GM19468 (cell line): ENCODE data around the gene SERINC2.
"Not testable (repeated sequence)": the region's sequence is repeated elsewhere in the genome, so short reads cannot be mapped to it uniquely, and the experiment has no call there.

ENCODE experiments used
- ATAC-seq: cut with Tn5 transposase; IDR thresholded peaks from one replicate; pipeline ENCODE4 v1.9.1; 2021; ENCODE audit warnings: mild to moderate bottlenecking, moderate library complexity, moderate number of reproducible peaks; ENCODE audit not compliant: unreplicated experiment; ENCODE audit errors: extremely low read depth

Gene SERINC2

GRCh38 chr1:31431351-31432257, 18.6 kb downstream of the SERINC2 start:
- not testable (repeated sequence) for ATAC-seq

DNA sequence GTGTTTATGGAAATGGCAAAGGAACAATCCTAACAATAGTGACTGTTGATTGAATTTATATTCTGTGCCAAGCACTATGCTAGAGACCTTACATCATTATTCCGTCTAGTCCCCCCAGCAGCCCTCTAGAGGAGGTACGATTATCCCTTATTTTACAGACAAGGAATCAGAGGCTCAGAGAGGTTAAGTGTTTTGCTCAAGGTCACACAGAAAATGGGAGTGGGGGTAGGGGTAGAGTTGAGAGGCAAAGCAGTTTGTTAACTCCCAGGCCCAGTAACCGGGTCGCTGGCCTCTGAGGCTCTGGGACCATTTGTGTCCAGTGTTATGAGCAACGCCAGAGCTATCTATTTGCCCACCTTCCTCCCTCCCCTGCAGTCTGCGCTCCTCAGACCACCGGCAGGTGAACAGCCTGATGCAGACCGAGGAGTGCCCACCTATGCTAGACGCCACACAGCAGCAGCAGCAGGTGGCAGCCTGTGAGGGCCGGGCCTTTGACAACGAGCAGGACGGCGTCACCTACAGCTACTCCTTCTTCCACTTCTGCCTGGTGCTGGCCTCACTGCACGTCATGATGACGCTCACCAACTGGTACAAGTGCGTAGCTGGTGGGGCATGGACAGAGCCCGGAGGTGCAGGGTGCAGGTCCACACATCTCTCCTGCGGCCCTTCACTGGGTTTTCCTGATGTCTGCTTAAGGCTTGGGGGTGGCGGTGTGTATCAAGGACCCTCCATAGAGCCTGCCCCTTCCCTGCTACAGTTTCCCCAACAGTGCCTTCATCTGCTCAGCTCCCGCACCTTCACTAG, 19.8 kb downstream of the SERINC2 start:
- no peak for ATAC-seq

GRCh38 chr1:31433396-31433930, 20.4 kb downstream of the SERINC2 start:
- ATAC-seq = no peak

DNA sequence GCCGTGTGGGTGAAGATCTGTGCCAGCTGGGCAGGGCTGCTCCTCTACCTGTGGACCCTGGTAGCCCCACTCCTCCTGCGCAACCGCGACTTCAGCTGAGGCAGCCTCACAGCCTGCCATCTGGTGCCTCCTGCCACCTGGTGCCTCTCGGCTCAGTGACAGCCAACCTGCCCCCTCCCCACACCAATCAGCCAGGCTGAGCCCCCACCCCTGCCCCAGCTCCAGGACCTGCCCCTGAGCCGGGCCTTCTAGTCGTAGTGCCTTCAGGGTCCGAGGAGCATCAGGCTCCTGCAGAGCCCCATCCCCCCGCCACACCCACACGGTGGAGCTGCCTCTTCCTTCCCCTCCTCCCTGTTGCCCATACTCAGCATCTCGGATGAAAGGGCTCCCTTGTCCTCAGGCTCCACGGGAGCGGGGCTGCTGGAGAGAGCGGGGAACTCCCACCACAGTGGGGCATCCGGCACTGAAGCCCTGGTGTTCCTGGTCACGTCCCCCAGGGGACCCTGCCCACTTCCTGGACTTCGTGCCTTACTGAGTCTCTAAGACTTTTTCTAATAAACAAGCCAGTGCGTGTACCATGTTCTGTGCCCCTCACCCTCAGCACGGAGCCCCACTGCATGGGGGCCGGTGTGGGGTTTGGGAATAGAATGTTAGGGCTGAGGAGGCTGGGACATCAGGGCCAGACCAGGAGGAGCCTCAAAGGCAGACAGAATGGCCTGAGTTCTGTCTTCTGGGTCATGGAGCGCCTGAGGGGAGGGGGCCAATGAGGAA, 21.3 kb downstream of the SERINC2 start:
- ATAC-seq = no peak

GRCh38 chr1:31434979-31435378, 22.0 kb downstream of the SERINC2 start:
- no peak for ATAC-seq

- no peak for ATAC-seq
These were observed 22.7 kb downstream of the SERINC2 start for GRCh38 chr1:31435471-31436409.

DNA sequence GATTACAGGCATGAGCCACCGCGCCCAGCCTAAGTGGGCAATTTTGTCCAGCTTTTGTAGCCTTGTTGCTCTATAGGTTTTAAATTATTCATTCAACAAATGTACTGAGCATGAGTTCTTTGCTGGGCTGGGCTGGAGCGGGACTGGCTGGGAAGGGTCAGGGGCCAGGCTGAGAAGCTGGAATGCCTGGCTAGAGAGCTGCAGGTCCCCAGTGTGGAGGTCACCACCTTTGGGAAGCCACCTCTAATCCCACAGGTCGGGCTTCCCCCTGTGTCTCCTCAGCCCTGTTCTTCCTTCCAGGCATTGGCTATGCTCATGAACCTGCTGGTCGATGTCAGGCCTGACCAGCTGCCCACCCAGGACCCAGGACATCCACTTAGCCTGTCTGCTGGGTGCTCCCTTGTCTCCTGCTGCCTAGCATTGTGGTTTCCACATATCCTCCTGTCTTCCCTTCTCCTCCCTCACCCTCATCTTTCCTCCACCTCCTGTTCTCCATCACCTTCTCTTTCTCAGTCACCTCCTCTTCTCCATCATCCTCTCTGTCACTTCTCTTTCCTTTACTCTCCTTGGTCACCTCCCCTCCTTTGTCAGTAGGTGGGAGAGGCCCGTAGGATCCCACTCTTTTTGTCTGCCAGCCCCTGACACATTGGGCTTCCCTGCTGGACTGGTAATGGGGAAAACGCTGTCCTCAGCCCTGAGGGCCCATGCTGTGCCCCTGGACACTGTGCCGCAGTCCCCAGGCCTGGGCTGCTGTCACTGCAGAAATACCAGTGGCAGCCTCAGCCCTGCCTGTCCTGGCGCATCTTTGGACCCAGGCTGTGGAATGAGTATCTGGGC, 23.8 kb downstream of the SERINC2 start:
- ATAC-seq = no peak

DNA sequence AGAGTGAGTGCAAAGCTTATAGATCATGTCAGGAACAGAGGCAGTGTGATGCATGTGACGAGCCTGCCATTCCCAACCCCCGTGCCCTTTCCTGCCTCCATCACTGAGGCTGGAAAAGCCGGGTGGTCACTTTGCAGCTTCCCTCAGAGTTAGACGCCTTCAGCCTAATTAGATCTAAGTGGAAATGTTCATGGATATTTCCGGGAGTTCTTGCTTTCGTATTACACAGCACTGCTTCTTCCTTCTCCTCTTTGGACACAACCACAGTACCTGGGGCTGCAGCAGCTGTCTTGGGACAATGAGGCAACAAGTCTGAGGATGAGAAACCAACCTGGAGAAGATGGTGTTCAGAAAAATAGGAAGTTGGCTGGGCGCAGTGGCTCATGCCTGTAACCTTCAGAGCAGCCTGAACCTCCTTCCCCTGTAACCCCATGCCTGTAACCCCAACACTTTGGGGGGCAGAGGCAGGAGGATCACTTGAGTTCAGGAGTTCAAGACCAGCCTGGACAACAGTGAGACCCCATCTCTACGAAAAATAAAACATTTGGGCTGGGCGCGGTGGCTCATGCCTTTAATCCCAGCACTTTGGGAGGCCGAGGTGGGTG, 24.5 kb downstream of the SERINC2 start:
- ATAC-seq = no peak

DNA sequence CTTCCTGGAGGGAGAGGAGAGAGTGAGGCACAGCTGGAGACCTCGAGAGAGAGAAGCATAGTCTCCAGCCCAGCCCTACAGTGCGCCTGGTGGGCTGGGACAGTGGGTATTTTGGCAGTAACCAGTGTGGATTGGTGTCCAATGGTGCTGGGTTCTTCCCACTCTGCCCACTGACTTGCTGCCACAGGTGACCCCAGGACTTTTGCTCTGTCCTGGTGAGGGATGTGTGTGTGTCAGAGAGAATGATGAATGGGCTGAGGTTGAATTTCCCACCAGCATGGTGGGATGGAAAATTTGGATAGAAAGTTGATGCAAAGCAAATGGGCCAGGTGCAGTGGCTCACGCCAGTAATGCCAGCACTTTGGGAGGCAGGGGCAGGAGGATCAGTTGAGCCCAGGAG, 26.3 kb downstream of the SERINC2 start:
- ATAC-seq = no peak

GRCh38 chr1:31441073-31441472, 28.1 kb downstream of the SERINC2 start:
- no peak for ATAC-seq

- ATAC-seq = no peak
These were observed 28.5 kb downstream of the SERINC2 start for GRCh38 chr1:31441558-31441957.

DNA sequence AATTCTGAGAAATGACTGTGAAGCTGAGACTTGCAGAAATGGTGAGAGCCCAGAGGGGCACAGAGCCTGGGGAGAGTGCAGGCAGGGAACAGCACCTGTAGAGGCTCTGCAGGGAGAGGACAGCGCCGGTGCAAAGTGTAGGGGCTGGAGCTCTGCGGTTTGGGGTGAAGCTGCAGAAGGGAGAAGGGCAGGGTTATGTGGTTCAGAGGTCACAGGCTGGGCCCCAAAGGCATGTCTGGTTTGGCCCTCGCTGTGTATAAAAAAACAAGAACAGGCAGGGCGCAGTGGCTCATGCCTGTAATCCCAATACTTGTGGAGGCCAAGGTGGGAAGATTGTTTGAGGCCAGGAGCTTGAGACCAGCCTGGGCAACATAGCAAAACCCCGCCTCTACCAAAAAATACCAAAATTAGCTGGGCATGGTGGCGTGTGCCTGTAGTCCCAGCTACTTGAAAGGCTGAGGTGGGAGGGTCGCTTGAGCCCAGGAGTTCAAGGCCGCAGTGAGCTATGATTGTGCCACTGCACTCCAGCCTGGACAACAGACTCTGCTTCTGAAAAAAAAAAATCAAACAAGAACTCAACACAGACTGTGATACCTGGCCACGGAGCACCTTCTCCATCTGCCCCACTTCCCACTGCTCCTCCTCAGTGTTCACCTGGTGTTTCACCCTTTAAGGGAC, 29.1 kb downstream of the SERINC2 start:
- no peak for ATAC-seq

GRCh38 chr1:31442648-31442994, 29.6 kb downstream of the SERINC2 start:
- ATAC-seq = no peak

GRCh38 chr1:31443673-31444072, 30.7 kb downstream of the SERINC2 start:
- ATAC-seq = no peak

- no peak for ATAC-seq
These were observed 31.9 kb downstream of the SERINC2 start for GRCh38 chr1:31444725-31445448.

GRCh38 chr1:31445951-31446350, 32.9 kb downstream of the SERINC2 start:
- ATAC-seq = no peak

GRCh38 chr1:31447210-31447609, 34.2 kb downstream of the SERINC2 start:
- ATAC-seq = no peak
